ENCODE measurements around the gene SNTG2.

Gene SNTG2

GRCh38 chr2:1300284-1300683 lies 349.6 kb downstream of the SNTG2 start:
- H3K4me3 ChIP-seq (ENCODE audit: low read length): no peak overlapping the region
- no peak for DNase-seq (ENCODE audit: low read depth)
- TF ChIP-seq CTCF (IDR thresholded peaks at IDR 0.05; ENCODE audit: insufficient read depth, low read depth, low read length, missing control alignments): no peak

GRCh38 chr2:1301056-1301455 lies 350.4 kb downstream of the SNTG2 start:
- H3K4me3 ChIP-seq (ENCODE audit: low read length): no peak overlapping the region
- DNase-seq (ENCODE audit: low read depth): no peak
- TF ChIP-seq CTCF (IDR thresholded peaks at IDR 0.05; ENCODE audit: insufficient read depth, low read depth, low read length, missing control alignments): no peak

- DNase-seq (ENCODE audit: low read depth): no peak
- H3K4me3 ChIP-seq (ENCODE audit: low read length): no peak overlapping the region
- TF ChIP-seq CTCF (IDR thresholded peaks at IDR 0.05; ENCODE audit: insufficient read depth, low read depth, low read length, missing control alignments): no peak
These were observed 354.8 kb downstream of the SNTG2 start for GRCh38 chr2:1305342-1306013.

GRCh38 chr2:1306014-1306686 lies 355.5 kb downstream of the SNTG2 start:
- no peak for TF ChIP-seq CTCF (IDR thresholded peaks at IDR 0.05; ENCODE audit: insufficient read depth, low read depth, low read length, missing control alignments)
- H3K4me3 ChIP-seq (ENCODE audit: low read length): no peak overlapping the region
- DNase-seq (ENCODE audit: low read depth): no peak

GRCh38 chr2:1306687-1307516 lies 356.3 kb downstream of the SNTG2 start:
- TF ChIP-seq CTCF (IDR thresholded peaks at IDR 0.05; ENCODE audit: insufficient read depth, low read depth, low read length, missing control alignments): no peak
- no peak overlapping the region for H3K4me3 ChIP-seq (ENCODE audit: low read length)

GRCh38 chr2:1307670-1308069 lies 357.0 kb downstream of the SNTG2 start:
- no peak for TF ChIP-seq CTCF (IDR thresholded peaks at IDR 0.05; ENCODE audit: insufficient read depth, low read depth, low read length, missing control alignments)
- H3K4me3 ChIP-seq (ENCODE audit: low read length): no peak overlapping the region
- DNase-seq (ENCODE audit: low read depth): no peak

More at GRCh38 chr2:1306687-1307516, 356.3 kb downstream of the SNTG2 start:
- no peak for DNase-seq (ENCODE audit: low read depth)

All from epithelial cell of esophagus (primary cell).